T-helper 1 cell (primary cell): ENCODE results near the gene GPR180.

ENCODE experiments used
- DNase-seq, 5 donors: peaks; one replicate each; pipeline ENCODE4 v3.0.0-alpha.2; 2012 to 2020
- total RNA-seq, 4 donors: gene quantifications; one replicate each; lab custom pipeline; 2026; lab: John Stamatoyannopoulos, UW

GPR180 gene
- 8.9 to 11.6 (median 9.4) reads per million in 4 donors for total RNA-seq

DNA sequence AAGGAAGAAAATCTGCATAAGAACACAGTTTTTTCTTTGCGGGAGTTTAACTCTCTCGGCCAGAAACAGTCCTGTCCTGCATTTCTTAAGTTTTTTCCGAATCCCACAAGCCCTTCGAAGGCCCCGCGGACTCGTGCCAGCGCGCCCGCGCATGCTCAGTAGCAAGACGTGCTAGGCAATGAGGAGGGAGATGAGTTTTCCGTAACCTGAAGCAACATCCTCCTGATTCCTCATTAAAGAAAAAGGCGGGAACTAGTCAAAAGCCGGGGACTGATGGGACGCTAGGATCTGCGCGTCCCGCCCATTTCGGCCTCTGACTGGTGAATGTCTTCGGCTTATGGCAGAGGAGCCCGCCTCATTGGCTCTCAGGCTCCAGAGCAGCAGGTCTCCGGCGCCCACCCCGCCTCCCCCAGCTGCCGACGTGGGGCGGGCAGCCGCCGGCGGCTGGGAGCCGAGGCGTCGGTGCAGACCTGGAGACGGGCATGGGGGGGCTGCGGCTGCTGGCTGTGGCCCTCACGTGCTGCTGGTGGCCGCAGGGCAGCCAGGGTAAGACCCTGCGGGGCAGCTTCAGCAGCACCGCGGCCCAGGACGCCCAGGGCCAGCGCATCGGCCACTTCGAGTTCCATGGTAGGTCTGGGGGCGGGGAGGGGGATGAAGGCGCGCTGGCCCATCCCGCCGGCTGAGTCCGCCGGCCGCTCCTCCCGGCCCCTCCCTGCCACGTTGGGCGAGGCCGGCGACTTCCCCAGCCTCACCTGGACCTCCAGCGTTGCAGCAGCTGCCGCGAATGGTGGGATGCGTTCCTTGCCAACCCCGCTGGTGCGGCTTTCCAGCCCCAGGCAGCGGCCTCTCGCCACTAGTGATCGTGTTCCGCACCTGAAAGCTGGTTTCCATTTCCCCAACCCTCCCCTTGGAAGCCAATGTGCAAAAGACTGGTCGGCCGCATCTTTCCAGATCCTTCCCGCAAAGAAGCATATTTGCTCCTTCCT lies at the start of gene GPR180:
Gene GPR180, plus strand, starts transcription at position 412 of the 986 bp plus-strand sequence. Its CDS starts 71 bp downstream, at position 483.
- DNase-seq: peak; percentile 72 to 98 (median 80)

DNA sequence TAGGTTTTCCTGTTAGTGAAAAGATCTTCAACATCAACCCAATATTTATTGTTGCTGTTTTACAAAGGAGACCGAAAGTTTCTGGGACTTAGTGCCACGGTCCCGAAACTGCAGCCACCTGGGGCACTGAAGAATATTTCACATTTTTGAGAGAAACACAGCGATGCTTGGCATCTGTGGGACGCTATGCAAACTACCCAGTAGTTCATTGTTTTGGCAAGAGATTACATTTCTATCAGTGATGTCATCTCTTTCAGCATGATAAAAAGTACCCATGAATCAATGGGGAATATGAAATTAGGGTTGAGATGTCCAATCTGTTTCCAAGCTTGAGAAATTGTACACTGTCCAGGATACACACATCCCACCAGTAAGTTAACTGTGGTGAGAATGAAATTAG lies 49.6 kb upstream of the GPR180 start:
- no peak for DNase-seq

DNA sequence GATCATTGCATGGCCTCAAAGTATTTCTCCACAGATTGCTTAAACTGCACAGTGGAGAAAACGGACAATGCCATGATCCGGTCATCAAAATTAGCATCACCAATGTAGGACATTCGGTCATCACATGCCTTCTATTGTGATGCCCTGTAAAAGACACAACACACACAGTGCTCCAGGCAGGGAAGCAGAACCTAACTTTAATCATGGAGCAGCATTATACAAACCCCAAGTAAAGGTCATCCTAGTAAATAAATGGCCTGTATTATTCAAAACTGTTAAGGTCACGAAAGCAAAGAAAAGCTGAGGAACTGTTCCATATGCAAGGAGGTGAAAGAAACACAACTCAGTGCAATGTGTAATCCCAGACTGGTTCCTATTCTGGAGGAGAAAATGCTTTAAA lies 47.9 kb upstream of the GPR180 start:
- no peak for DNase-seq

DNA sequence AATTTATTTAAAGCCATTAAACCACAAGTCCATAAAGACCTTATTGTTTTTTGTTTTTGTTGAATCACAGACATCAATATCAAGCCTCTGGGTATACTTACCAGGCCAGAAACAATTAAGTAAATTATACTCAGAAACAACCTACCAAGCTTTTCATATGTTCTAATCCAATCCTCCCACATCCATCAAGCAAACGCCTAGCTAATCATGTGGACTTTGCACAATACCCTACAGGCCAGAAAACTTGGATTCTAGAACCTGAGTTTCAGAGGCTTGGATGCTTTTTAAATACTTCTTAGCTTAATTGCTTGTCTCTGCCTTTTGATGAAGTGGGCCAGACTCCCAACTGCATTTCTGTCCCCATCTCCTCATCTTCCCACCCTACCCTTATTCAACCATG lies 45.6 kb upstream of the GPR180 start:
- no peak for DNase-seq

- DNase-seq: no peak
These were observed 45.0 kb upstream of the GPR180 start for GRCh38 chr13:94556621-94557020.

DNA sequence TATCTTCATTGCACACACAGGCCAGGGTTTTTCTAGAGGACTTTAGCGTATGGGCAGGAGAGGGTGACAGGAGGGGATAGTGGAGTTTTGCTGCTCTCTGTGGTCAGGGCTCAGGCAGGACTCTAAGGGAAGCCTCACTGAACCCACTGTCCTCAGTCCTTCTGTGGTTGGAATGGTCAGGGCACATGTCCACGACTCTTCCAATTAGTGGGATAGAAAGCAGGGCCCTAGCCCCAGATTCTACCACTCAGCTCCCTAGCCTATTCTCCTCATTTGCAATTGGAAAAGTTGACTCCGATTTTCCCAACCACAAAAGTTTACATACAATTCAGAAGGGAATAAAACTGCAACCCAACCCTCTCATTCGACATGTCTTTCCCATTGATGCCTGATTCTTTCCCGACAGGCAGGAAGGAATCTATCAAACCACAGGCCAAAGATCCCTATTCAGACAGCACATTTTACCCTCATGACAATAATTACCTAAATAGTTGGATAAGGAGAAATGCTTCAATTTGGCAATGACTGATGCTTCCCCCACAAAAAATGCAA lies 43.9 kb upstream of the GPR180 start:
- DNase-seq: no peak

GRCh38 chr13:94558716-94559115 lies 42.9 kb upstream of the GPR180 start:
- peak in 1 of 5 donors; percentile 51 for DNase-seq

- no peak for DNase-seq
These were observed 42.3 kb upstream of the GPR180 start for GRCh38 chr13:94559222-94559795.

- DNase-seq: no peak
These were observed 41.5 kb upstream of the GPR180 start for GRCh38 chr13:94560116-94560515.

- no peak for DNase-seq
These were observed 40.5 kb upstream of the GPR180 start for GRCh38 chr13:94561126-94561525.

- DNase-seq: no peak
These were observed 34.1 kb upstream of the GPR180 start for GRCh38 chr13:94567581-94567980.

DNA sequence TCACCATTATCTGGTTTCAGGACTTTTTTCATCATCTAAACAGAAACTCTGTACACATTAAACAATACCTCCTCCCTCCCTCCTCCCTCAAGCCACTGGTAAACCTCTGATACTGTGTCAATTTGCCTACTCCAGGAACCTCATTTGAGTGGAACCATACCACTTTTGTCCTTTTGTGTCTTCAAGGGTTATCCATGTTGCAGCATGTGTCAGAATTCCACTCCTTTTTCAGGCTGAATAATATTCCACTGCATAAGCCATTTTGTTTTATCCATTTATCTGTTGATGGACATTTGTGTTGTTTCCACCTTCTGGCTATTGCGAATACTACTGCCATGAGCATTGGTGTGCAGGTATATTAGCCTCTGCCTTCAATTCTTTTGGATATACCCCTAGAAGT lies 33.2 kb upstream of the GPR180 start:
- DNase-seq: no peak

GRCh38 chr13:94569615-94570014 lies 32.0 kb upstream of the GPR180 start:
- DNase-seq: no peak

GRCh38 chr13:94579063-94579462 lies 22.6 kb upstream of the GPR180 start:
- DNase-seq: no peak

- no peak for DNase-seq
These were observed 17.7 kb upstream of the GPR180 start for GRCh38 chr13:94583926-94584325.

DNA sequence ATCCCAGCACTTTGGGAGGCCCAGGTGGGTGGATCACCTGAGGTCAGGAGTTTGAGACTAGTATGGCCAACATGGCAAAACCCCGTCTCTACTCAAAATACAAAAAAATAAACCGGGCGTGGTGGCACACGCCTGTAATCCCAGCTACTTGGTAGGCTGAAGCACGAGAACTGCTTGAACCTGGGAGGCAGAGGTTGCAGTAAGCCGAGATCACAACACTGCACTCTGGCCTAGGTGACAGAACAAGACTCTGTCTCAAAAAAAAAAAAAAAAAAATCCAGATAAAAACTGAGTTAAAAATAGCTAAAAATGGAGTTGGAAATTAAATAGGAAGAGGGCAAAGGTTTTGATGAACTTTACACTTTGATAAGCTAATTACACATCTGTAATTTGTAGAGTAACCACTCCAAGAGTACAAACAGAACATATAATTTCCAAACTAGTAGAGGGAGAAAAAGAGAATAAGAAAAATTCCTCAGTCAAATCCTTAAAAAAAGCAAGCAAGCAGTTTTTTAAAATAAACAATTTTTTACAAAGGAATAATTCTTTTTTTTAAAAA lies 16.0 kb upstream of the GPR180 start:
- DNase-seq: no peak

GRCh38 chr13:94586371-94586770 lies 15.3 kb upstream of the GPR180 start:
- no peak for DNase-seq

GRCh38 chr13:94588541-94588940 lies 13.1 kb upstream of the GPR180 start:
- DNase-seq: no peak

- DNase-seq: no peak
These were observed 10.9 kb upstream of the GPR180 start for GRCh38 chr13:94590744-94591143.

DNA sequence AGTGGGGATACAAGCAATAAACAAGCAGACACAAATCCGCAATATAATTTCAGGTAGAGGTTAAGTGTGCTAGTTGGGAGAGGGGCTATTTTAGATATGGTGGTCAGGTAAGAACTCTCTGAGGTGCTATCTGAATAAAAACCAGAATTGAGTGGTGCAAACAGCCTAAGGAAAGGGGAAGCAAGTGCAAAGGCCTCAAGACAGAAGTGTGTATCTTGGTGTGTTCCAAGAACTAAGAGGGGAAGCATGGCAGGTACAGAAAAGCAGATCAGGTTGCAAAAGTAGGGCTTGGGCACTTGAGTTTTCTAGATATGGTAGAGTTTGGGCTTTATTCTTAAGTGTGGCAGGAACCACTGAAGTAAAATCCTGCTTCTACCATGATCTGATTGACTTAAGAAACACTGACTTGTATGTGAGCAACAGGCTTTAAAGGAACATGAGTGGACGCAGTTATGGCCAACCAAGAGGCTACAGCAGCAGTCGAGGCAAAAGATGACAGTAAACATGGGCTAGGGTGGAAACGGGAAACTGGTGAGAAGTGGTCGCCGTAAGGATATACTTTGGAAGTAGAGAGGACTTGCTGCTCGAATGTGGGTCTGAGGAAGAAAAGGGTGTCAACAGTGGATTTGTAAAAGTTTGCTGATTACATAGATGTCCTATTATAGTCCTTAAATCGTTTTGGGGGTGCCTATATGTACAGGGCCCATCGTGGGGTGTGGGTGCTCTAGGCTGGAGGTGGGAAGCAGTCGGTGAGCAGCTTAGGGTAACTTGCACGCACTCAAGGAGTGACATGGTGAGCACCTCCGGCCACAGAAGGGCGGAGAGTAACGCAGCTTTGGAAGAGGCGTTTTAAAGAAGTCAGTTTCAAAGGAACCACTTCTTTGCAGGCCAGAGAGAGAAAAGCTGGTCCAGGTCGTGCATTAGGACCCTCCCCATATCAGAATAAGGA lies 6.4 kb upstream of the GPR180 start:
- peak in 2 of 5 donors; percentile 12 to 54 for DNase-seq

DNA sequence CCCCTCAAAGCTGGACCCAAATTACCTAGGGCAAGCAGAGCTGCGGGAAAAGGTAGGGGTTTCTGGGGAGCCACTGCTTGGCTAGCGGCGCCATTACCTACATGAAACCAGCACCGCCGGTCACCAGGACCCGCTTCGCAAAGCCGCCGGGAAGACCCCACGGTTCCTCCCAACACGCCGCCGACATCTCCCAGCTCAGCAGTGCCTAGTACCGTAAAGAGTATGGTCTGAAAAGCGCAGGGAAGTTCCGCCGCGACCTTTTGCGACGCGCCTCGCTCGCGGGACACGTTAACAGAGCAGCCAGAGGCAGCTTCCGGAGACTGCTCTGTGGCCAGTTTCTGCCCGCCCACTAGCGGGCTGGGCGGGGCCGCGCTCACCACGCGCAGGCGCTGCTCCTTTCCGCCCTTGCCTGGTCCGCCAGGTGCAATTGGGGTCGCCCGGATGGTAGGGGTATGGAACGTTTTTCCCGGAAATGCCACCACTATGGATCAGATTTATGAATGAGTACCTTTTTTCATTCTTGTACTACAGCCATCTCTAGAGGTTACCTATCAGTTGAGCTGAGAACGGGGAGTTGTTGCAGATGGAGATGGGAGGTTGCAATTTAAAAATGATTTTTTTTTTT lies 5.6 kb upstream of the GPR180 start, which contains the start of gene TGDS:
Gene TGDS, minus strand, starts transcription at position 203 of the 625 bp plus-strand sequence. Its CDS starts 16 bp downstream, at position 187.
- peak; percentile 71 to 95 (median 81) for DNase-seq
